CD4-positive, alpha-beta T cell treated with Interferon alpha-2 for 1 hour (primary cell): ENCODE data around the gene AGO3.

ENCODE experiments used
- DNase-seq, 2 donors: peaks; one replicate each; pipeline ENCODE4 v3.0.0-alpha.2; 2020 to 2022

The AGO3 gene

DNA sequence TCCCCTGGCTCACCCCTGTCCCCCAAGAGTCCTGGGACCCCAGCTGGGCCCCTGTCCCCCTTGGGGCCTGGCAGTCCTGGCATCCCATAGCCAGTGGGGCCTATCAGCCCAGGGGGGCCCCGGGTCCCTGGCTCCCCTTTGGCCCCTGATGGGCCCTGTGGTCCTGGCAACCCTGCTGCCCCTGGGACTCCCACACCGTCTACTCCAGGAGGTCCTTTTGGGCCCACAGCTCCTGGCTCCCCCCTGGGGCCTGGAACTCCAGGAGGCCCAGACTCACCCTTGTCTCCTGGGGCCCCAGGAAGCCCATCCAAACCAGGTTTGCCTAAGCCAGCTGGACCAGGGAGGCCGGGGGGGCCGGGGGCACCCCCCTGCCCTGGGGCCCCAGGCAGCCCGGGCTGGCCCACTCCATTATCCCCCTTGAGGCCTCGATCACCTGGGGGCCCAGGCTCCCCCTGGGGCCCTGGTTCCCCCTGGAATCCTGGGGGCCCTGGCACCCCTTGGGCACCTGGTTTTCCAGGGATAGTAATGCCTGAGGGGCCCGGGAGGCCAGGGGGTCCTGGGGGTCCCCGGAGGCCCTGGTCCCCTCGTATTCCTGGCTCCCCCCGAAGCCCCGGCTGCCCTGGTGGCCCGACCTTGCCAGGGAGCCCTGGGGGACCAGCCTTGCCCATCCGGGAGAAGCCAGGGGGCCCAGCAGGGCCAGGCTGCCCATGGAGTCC, 167.9 kb downstream of the AGO3 start:
- no peak for DNase-seq

DNA sequence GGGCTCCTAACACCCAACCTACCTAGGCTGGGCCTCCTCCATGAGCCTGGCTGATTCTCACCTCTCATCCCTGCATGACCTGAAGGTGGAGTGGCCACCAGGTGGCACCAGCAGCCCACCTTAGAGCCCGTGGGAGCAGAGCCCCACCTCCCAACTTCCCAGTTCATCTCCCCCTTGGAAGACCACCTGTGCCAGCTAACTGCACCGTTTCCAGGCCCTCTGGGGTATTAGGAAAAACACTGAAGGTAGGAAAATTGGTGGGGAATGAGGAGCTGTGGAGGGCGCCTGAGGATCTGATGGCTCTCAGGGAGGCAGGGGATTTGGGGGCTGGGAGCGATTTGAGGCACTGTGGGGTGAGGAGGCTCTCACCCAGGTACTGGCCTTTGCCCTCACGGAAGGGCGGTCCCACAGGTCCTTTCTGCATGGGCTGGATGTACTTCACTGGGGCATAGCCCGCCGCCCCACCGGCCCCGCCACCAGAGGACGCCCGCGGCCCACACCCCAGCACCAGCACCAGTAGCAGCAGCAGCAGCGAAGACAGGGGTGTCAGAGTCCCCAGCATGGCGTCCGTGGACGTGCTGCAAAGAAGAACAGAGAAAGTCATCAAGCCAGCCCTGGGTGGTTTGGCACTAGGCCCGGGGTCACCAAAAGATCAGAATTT, 168.9 kb downstream of the AGO3 start:
- peak; percentile 68 to 78 for DNase-seq

DNA sequence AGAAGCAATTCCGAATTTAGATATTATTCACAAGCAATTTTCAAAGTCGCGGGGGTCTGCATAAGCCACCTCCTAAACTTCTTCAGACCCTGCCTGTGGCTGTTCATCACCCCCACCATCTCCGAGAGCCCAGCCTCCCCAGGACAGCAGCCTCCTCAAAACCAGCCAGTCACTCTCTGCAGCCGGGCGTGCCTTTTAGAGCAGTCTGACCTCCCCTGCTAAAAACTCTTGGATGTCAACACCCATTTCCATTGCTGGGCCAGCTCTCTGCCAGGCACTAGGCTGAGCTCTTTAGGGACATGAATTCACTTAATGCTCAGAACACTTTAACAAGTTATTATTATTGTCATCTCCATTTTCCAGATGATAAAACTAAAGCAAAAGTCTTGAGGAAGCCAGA, 169.5 kb downstream of the AGO3 start:
- DNase-seq = no peak

- DNase-seq = no peak
These were observed 170.6 kb downstream of the AGO3 start for GRCh38 chr1:36101546-36101945.

DNA sequence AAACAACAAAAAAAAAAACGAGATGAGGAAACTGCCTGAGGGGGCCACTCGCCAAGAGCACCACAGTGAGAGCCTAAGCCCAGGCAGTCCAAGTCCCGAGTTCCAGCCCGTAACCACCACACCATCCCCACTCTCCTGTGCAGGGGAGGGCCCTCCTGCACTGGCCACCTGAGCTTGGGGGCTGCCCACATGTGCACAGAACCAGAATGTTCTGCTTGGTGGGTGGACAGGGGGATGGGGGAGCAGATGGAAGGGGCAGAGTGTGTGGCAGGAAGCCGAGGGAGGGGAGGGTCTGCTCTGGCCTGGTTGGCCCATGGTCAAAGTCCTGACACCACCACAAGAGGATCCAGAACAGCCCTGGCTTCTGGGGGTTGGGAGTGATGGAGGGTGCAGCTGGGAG, 175.4 kb downstream of the AGO3 start:
- DNase-seq = no peak

DNA sequence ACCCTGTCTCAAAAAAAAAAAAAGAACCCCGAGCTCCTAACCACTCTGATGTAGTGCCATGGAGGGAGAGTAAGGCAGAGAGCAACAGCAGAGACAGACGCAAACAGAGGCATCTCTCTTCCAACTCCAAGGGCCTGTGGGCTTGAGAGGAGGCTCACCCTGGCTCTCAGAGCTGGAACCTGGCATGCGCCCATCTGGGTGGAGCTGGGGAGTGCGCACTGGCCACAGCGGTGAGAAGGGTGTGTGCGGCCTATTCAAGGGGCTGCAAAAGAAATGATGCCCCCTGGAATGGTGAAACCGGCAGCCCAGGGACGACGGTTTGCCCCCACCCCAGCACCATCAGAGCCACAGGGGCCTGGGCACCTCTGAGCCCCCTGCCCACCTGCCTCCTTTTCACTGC, 176.5 kb downstream of the AGO3 start:
- no peak for DNase-seq

GRCh38 chr1:36108314-36108713, 177.4 kb downstream of the AGO3 start:
- DNase-seq = no peak

GRCh38 chr1:36109041-36109679, 178.3 kb downstream of the AGO3 start:
- DNase-seq = peak; percentile 11 to 36

DNA sequence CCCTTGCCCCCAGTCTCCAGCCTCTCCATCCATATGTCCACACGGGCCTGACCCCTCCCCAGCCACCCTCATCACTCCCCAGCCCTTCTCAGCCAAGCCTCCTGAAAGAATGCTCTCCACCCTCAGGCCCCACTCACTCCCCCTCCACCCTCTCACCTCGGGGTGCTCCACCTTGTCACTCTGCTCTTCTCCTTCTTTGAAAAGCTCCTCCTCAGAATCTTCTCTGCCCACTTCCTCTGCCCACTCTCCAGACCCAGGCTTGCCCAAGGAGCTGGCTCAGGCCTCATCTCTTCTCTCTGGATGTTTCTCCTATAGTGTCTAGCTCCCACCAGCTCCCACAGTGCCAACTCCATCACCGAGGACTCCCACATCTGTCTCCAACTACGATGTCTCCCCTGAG, 180.2 kb downstream of the AGO3 start:
- DNase-seq = no peak

GRCh38 chr1:36112823-36113222, 181.9 kb downstream of the AGO3 start:
- no peak for DNase-seq

DNA sequence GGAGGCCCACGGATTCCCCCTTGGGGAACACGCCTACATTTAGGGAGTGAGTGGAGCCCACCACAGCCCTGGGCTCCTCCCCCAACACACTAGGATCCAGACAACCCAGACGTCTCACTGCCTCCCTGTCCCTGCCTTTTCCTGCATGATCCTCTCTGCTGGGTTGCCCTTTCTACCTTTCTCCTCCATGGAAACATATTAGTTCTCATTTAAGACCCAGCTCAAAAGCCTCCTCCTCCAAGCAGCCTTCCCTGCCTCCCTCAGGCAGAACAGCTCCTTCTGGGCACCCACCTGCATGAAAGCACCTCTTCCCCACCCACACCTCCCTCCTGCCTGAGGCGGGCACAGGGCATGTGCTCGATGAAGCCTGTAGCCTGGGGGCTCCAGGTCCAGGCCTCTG, 183.5 kb downstream of the AGO3 start:
- no peak for DNase-seq

- no peak for DNase-seq
These were observed 184.3 kb downstream of the AGO3 start for GRCh38 chr1:36115200-36115669.

DNA sequence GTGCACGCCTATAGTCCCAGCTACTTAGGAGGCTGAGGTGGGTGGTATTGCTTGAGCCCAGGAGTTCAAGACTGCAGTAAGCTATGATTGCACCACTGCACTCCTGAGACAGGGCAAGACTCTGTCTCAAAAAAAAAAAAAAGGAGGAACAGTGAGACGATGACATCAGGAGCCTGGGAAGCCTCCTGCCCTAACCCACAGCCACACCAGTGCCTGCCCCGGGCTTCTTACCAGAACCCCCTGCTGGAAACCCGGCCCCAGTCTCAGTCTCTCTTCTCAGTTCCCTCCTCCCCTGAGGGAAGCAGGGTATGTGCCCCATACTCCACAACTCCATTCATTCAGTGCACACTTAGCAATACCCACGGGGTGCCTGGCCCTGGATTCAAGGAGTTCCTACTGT, 185.0 kb downstream of the AGO3 start:
- peak in 1 of 2 donors; percentile 26 for DNase-seq

GRCh38 chr1:36116901-36117300, 186.0 kb downstream of the AGO3 start:
- no peak for DNase-seq

DNA sequence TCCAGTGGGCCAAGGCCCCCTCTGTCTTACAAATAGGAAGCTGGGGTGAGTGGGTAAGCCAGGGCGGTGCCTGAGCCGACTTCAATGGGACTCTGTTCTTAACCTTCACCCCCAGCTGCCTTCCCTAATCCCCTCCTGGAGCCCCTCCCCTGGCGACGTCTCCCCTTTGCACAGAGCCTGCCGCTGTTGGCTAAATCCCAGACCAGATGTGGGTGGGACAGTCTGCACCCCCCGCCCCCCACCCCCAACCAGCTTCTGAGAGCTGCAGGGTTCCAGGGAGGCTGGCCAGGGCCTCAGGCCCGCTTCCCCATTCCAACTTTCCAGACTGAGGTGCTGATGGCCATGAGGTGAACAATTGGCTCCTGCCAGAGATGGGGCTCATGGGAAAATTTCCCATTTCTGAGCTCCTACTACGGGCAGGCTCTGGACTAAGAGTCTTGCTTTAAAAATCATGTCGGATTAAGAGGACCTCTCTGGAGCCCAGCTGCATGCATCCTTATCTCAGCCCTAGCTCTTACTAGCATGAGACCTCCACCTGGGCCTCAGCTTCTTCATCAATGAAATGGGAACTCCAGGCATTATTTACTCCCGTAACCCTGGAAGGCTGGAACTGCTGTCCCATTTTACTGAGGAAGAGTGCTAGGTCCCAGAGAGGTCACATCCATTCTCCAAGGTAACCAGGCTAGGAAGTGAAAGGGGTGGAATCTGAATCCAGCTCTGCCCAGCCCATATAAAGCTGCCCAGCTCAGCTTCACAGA, 187.7 kb downstream of the AGO3 start:
- DNase-seq = no peak

DNA sequence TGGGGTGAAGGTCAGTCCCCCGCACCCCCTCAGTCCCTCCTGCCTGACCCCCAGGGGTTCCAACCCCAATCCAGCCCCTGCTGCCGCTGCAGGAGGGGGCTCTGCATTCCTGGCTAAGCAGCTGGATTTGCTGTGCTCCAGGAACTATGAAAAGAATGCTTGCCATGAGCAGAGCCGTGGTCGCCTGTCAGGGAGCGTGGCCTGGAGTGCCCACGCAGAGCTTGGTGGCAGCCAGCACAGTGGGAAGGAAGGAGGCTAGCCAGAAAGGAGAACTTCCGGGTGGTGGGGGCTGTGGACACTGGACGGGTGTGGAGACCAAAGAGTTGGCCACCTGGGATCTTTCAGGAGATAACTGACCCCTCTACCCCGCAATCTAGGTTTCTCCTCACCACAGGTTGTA, 188.6 kb downstream of the AGO3 start:
- DNase-seq = no peak
